K562 treated with DMSO at 1 percent for 24 hours (cell line): ENCODE data around the gene GATM. TPM values are rescaled to one million over a fixed set of nuclear protein-coding genes. Genes with fewer than 3 reads are reported as not detected.

ENCODE experiments used
- total RNA-seq: library from RNA; unstranded; fragments of 300-600 nt; gene quantifications from 2 replicates; pipeline ENCODE4 v1.2.3, GENCODE V29; 2022; ENCODE audit warnings: low read depth; ENCODE audit not compliant: insufficient read depth

GATM gene
- total RNA-seq, result 1.6 and 2.1 TPM in 2 replicates

GRCh38 chr15:45378149-45378912, at the start of gene GATM:
TSS of gene GATM (minus strand) at chr15:45378544. CDS start at chr15:45378453, 91 bp downstream.

Other genes starting within 250 kb of the GATM start
- not detected in 2 replicates for gene DUOXA1, start 248.7 kb downstream of the GATM start, total RNA-seq
- 0.23 and 0.70 TPM in 2 replicates for gene DUOX1, start 248.6 kb downstream of the GATM start, total RNA-seq
- 2.6 and 2.8 TPM in 2 replicates for gene SHF, start 190.6 kb downstream of the GATM start, total RNA-seq
- not detected in 2 replicates for gene SLC28A2, start 126.3 kb downstream of the GATM start, total RNA-seq
- 1.5 and 2.4 TPM in 2 replicates for gene SLC30A4, start 144.2 kb upstream of the GATM start, total RNA-seq
- 29.3 and 33.0 TPM in 2 replicates for gene BLOC1S6, start 208.8 kb upstream of the GATM start, total RNA-seq